HepG2 (cell line): ENCODE results near the gene PGA5.
"Not testable (repeated sequence)": the region's sequence is repeated elsewhere in the genome, so short reads cannot be mapped to it uniquely, and the experiment has no call there.

Experiments used
- CENPT ChIP-seq: sonication (generic); formaldehyde crosslinking; IDR thresholded peaks from 2 replicates; pipeline ENCODE4 v1.8.0; 2022; ENCODE audit warnings: low read depth, mild to moderate bottlenecking, moderate library complexity, missing genetic modification reagents
- CTCF ChIP-seq: sonication (generic); formaldehyde crosslinking; IDR thresholded peaks from 2 replicates; pipeline ENCODE4 v1.5.0; 2020; ENCODE audit warnings: mild to moderate bottlenecking, missing genetic modification reagents, moderate library complexity
- FOXK2 ChIP-seq: fragments of 450-650 bp; IDR thresholded peaks from 2 replicates; pipeline ENCODE4 v1.6.1; 2016
- TCF12 ChIP-seq, 2 experiments: fragments of 450-650 bp in 1 of 2; sonication (generic) in 1 of 2; formaldehyde crosslinking in 1 of 2; IDR thresholded peaks; 2 replicates each; pipeline versions ENCODE4 v1.6.1 to v1.8.0; 2017 to 2022; ENCODE audit warnings: antibody characterized with exemption in 1 of 2, mild to moderate bottlenecking in 1 of 2, missing genetic modification reagents in 1 of 2, moderate library complexity in 1 of 2
- ZFYVE20 ChIP-seq: sonication (generic); formaldehyde crosslinking; IDR thresholded peaks from 2 replicates; pipeline ENCODE4 v1.8.0; 2023; ENCODE audit warnings: low read depth, mild to moderate bottlenecking, moderate library complexity, missing genetic modification reagents, borderline replicate concordance

GRCh38 chr11:61232548-61233145 is 8.3 kb upstream of the PGA5 start:
- TF ChIP-seq TCF12 (IDR thresholded peaks at IDR 0.05); TCF12 (CRISPR knock-in tag; IDR thresholded peaks at IDR 0.05); FOXK2; CTCF; CENPT (CRISPR knock-in tag); ZFYVE20 (CRISPR knock-in tag): not testable (repeated sequence)
